GM23338 (cell line): Measurements from ENCODE around the gene L1CAM.

Source experiments
- CTCF ChIP-seq, 2 experiments: fragments of 200-600 bp in 1 of 2; sonication (generic) in 1 of 2; conservative IDR thresholded peaks; 2 replicates each; pipeline versions ENCODE4 v1.5.1 to v1.6.1; 2016 to 2017; ENCODE audit warnings: antibody characterized with exemption in 2 of 2, low read depth in 2 of 2, mild to moderate bottlenecking in 2 of 2, moderate library complexity in 1 of 2
- EZH2 ChIP-seq: fragments of 200-600 bp; sonication (generic); IDR thresholded peaks from one replicate; pipeline ENCODE4 v1.8.0; 2017; ENCODE audit warnings: antibody characterized with exemption, mild to moderate bottlenecking, low read depth; ENCODE audit not compliant: unreplicated experiment
- EZH2phosphoT487 ChIP-seq: fragments of 200-600 bp; sonication (generic); IDR thresholded peaks from one replicate; pipeline ENCODE4 v1.8.1; 2018; ENCODE audit warnings: antibody characterized with exemption; ENCODE audit not compliant: unreplicated experiment
- JUNB ChIP-seq: IDR thresholded peaks from one replicate; pipeline ENCODE4 v1.6.1; 2016; ENCODE audit warnings: antibody characterized with exemption; ENCODE audit not compliant: unreplicated experiment
- POLR2AphosphoS5 ChIP-seq: IDR thresholded peaks from 2 replicates; pipeline ENCODE4 v1.6.1; 2016; ENCODE audit warnings: antibody characterized with exemption, low read depth
- TF ChIP-seq, protein P1 (sequence below): IDR thresholded peaks from 2 replicates; pipeline ENCODE4 v1.6.1; 2016; ENCODE audit warnings: antibody characterized with exemption
- TF ChIP-seq, protein P2 (sequence below): IDR thresholded peaks from one replicate; pipeline ENCODE4 v1.6.1; 2018; ENCODE audit warnings: antibody characterized with exemption; ENCODE audit not compliant: unreplicated experiment

DNA sequence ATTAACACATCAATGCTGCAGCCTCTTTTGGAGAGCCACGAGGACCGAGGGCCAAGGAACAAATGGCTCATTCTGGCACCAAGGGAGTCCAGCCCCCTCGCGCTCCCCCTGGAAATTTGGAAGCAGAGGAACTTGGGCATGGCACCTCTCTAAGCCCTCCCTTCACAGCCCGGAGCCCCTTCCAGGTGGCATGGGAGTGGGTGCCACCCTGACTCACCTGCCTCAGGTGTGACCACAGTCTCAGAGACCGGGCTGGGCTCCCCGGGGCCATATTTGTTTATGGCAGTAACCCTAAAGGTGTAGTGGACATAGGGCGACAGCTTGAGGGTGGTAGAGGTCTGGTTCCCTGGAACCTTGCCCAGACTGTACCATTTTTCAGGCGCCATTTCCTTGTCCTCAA lies 18.8 kb downstream of the L1CAM start:
- TF ChIP-seq, protein P1, sequence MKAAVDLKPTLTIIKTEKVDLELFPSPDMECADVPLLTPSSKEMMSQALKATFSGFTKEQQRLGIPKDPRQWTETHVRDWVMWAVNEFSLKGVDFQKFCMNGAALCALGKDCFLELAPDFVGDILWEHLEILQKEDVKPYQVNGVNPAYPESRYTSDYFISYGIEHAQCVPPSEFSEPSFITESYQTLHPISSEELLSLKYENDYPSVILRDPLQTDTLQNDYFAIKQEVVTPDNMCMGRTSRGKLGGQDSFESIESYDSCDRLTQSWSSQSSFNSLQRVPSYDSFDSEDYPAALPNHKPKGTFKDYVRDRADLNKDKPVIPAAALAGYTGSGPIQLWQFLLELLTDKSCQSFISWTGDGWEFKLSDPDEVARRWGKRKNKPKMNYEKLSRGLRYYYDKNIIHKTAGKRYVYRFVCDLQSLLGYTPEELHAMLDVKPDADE = no peak
- TF ChIP-seq CTCF (conservative IDR thresholded peaks at IDR 0.05; ENCODE audit: low read depth in 2 of 2) = no peak
- TF ChIP-seq EZH2phosphoT487 = no peak
- TF ChIP-seq, protein P2, sequence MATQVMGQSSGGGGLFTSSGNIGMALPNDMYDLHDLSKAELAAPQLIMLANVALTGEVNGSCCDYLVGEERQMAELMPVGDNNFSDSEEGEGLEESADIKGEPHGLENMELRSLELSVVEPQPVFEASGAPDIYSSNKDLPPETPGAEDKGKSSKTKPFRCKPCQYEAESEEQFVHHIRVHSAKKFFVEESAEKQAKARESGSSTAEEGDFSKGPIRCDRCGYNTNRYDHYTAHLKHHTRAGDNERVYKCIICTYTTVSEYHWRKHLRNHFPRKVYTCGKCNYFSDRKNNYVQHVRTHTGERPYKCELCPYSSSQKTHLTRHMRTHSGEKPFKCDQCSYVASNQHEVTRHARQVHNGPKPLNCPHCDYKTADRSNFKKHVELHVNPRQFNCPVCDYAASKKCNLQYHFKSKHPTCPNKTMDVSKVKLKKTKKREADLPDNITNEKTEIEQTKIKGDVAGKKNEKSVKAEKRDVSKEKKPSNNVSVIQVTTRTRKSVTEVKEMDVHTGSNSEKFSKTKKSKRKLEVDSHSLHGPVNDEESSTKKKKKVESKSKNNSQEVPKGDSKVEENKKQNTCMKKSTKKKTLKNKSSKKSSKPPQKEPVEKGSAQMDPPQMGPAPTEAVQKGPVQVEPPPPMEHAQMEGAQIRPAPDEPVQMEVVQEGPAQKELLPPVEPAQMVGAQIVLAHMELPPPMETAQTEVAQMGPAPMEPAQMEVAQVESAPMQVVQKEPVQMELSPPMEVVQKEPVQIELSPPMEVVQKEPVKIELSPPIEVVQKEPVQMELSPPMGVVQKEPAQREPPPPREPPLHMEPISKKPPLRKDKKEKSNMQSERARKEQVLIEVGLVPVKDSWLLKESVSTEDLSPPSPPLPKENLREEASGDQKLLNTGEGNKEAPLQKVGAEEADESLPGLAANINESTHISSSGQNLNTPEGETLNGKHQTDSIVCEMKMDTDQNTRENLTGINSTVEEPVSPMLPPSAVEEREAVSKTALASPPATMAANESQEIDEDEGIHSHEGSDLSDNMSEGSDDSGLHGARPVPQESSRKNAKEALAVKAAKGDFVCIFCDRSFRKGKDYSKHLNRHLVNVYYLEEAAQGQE = no peak
- TF ChIP-seq EZH2 = no peak
- no peak for TF ChIP-seq POLR2AphosphoS5
- no peak for TF ChIP-seq JUNB
